K562 (cell line): Measurements from ENCODE around the gene CTPS2. TPM values are rescaled to one million over a fixed set of nuclear protein-coding genes. Genes with fewer than 3 reads are reported as not detected.

Experiments
- ATAC-seq: fragments of 200-7000 bp; cut with Tn5 transposase; 3 replicates; pipeline ENCODE4 v1.9.1; 2020; ENCODE audit warnings: moderate library complexity
- BruUV-seq: library from RNA; stranded (reverse); fragments of 400-500 nt; replicated peaks from 2 replicates; lab custom pipeline; 2021; lab: Mats Ljungman, UMichigan
- CTCF ChIA-PET: fragments of 300-600 bp; formaldehyde crosslinking; extraction: SDS; loops from one replicate; lab custom pipeline; 2021; ENCODE audit warnings: low intra/inter-chr PET ratio; lab: Yijun Ruan, JAX
- POLR2A ChIA-PET: fragments of 300-600, 350-650 bp; sonication (Branson Sonifier 250); formaldehyde crosslinking; extraction: SDS; loops from one replicate; lab custom pipeline; 2021; ENCODE audit warnings: antibody characterized with exemption, inconsistent platforms; lab: Yijun Ruan, JAX
- DNase-seq, 4 experiments: peaks; one replicate each; pipeline versions ENCODE4 v3.0.0 to v3.0.0-alpha.2; 2011 to 2018; ENCODE audit warnings: low spot score in 3 of 4, mixed read lengths in 3 of 4; ENCODE audit errors: extremely low read depth in 1 of 4
- FAIRE-seq: peaks from 2 replicates; lab custom pipeline; 2011; peaks lifted over from hg19 to GRCh38; lab: Jason Lieb, UNC
- H2AFZ ChIP-seq: 2 replicates; pipeline ENCODE4 v1.6.0; 2011; ENCODE audit warnings: low read depth, low read length, control low read depth, inconsistent platforms
- H3K27ac ChIP-seq: fragments of 200-600 bp; 3 replicates; pipeline ENCODE4 v1.8.0; 2011; ENCODE audit warnings: low read depth, mild to moderate bottlenecking, control low read depth, inconsistent platforms, low read length, moderate library complexity, mixed read lengths; ENCODE audit errors: extremely low read depth
- H3K27me3 ChIP-seq, 2 experiments: fragments of 300-600 bp in 1 of 2; 2 replicates in 1 of 2; 3 replicates in 1 of 2; pipeline versions ENCODE4 v1.6.0 to v1.8.0; 2011; ENCODE audit warnings: inconsistent platforms in 2 of 2, low read length in 2 of 2, mild to moderate bottlenecking in 1 of 2, mixed read lengths in 1 of 2, moderate library complexity in 1 of 2; ENCODE audit not compliant: control insufficient read depth in 2 of 2, insufficient read depth in 2 of 2
- H3K36me3 ChIP-seq: fragments of 300-600 bp; 3 replicates; pipeline ENCODE4 v1.8.0; 2011; ENCODE audit warnings: mild to moderate bottlenecking, low read length, inconsistent platforms; ENCODE audit not compliant: control insufficient read depth, insufficient read depth
- H3K4me1 ChIP-seq, 2 experiments: fragments of 200-600 bp in 1 of 2; replicated peaks in 1 of 2; 2 replicates in 1 of 2; 3 replicates in 1 of 2; pipeline versions ENCODE4 v1.5.1 to v1.8.0; 2011; ENCODE audit warnings: inconsistent platforms in 2 of 2, low read length in 2 of 2, mild to moderate bottlenecking in 1 of 2, mixed read lengths in 1 of 2, moderate library complexity in 1 of 2; ENCODE audit not compliant: control insufficient read depth in 2 of 2, insufficient read depth in 2 of 2
- H3K4me2 ChIP-seq: 2 replicates; pipeline ENCODE4 v1.6.1; 2011; ENCODE audit warnings: low read length, control low read depth, inconsistent platforms, mixed read lengths; ENCODE audit not compliant: insufficient read depth
- H3K4me3 ChIP-seq: fragments of 200-600 bp; sonication (generic), shearing (Covaris generic); 2 replicates; pipeline ENCODE4 v1.5.1; 2016; ENCODE audit warnings: control low read depth, inconsistent platforms
- H3K79me2 ChIP-seq: fragments of 200-600 bp; 3 replicates; pipeline ENCODE4 v1.8.0; 2011; ENCODE audit warnings: low read length, inconsistent platforms; ENCODE audit not compliant: control insufficient read depth, insufficient read depth
- H3K9ac ChIP-seq, 2 experiments: 2 replicates each; pipeline versions ENCODE4 v1.6.0 to v1.6.1; 2011; ENCODE audit warnings: low read depth in 2 of 2, low read length in 2 of 2, control low read depth in 1 of 2, inconsistent platforms in 1 of 2, mild to moderate bottlenecking in 1 of 2, mixed read lengths in 1 of 2; ENCODE audit not compliant: insufficient read depth in 1 of 2
- H3K9me1 ChIP-seq: one replicate; pipeline ENCODE4 v1.6.0; 2011; ENCODE audit warnings: inconsistent platforms, mild to moderate bottlenecking, low read length, moderate library complexity; ENCODE audit not compliant: control insufficient read depth, insufficient read depth
- H3K9me3 ChIP-seq: replicated peaks from 2 replicates; pipeline ENCODE4 v1.5.1; 2011; ENCODE audit warnings: low read depth, low read length, inconsistent platforms; ENCODE audit not compliant: control insufficient read depth, insufficient read depth
- H4K20me1 ChIP-seq: replicated peaks from 2 replicates; pipeline ENCODE4 v1.6.1; 2011; ENCODE audit warnings: low read length, inconsistent platforms, mixed read lengths; ENCODE audit not compliant: control insufficient read depth, insufficient read depth
- ARNT ChIP-seq, 2 experiments: fragments of 450-650 bp; IDR thresholded peaks; 2 replicates each; pipeline ENCODE4 v1.6.1; 2016; ENCODE audit warnings: mild to moderate bottlenecking in 1 of 2
- CHCHD3 ChIP-seq: fragments of 250-450 bp; sonication (Bioruptor Pico); IDR thresholded peaks from 2 replicates; pipeline ENCODE4 v2.1.2; 2022; ENCODE audit warnings: mild to moderate bottlenecking
- COPS2 ChIP-seq: fragments of 450-650 bp; conservative IDR thresholded peaks from 2 replicates; pipeline ENCODE4 v1.6.1; 2016; ENCODE audit warnings: mild to moderate bottlenecking, moderate library complexity
- ELF2 ChIP-seq: fragments of 250-450 bp; sonication (Bioruptor Pico); IDR thresholded peaks from 2 replicates; pipeline ENCODE4 v1.5.0; 2021; ENCODE audit warnings: mild to moderate bottlenecking
- ELF4 ChIP-seq: fragments of 450-650 bp; formaldehyde crosslinking; IDR thresholded peaks from 2 replicates; pipeline ENCODE4 v1.4.0; 2022; ENCODE audit warnings: missing genetic modification characterization
- KHSRP ChIP-seq: fragments of 450-650 bp; IDR thresholded peaks from 2 replicates; pipeline ENCODE4 v1.6.1; 2017
- NFIX ChIP-seq: fragments of 250-450 bp; sonication (Bioruptor Pico); IDR thresholded peaks from 2 replicates; pipeline ENCODE4 v1.4.0; 2020; ENCODE audit warnings: low read depth, mild to moderate bottlenecking, moderate library complexity
- POLR2H ChIP-seq: IDR thresholded peaks from 2 replicates; pipeline ENCODE4 v1.6.1; 2016; ENCODE audit warnings: missing genetic modification characterization, low read depth, mild to moderate bottlenecking, control low read depth, missing compliant biosample characterization, moderate library complexity
- PYGO2 ChIP-seq: fragments of 450-650 bp; IDR thresholded peaks from 2 replicates; pipeline ENCODE4 v1.6.1; 2016; ENCODE audit warnings: mild to moderate bottlenecking, missing genetic modification characterization, moderate library complexity, missing compliant biosample characterization
- ZNF354B ChIP-seq: fragments of 250-450 bp; sonication (Bioruptor Pico); IDR thresholded peaks from 2 replicates; pipeline ENCODE4 v1.4.0; 2020
- WGBS: fragments of 100-300 bp; shearing (Covaris generic); methylation state at CpG from one replicate; pipeline ENCODE4 v1.1.6; 2016; ENCODE audit warnings: low coverage, mixed read lengths; ENCODE audit not compliant: insufficient coverage; ENCODE audit errors: missing lambda C conversion rate; 5-methylcytosine and 5-hydroxymethylcytosine counted together
- in situ Hi-C: fragments of 300-500 bp; cut with MboI; formaldehyde crosslinking; loops from 4 replicates; pipeline ENCODE4 v1.15.0; 2018; ENCODE audit warnings: inconsistent platforms, mixed read lengths
- intact Hi-C: fragments of 100-400 bp; cut with micrococcal nuclease; formaldehyde crosslinking; loops from 2 replicates; pipeline ENCODE4 v1.14.2; 2022
- polyA plus RNA-seq, 8 experiments: library from polyadenylated mRNA; depleted of rRNA in 4 of 8; stranded (reverse) in 5 of 8; unstranded in 3 of 8; fragments of >200 nt; fragmentation: Nextera tagmentation in 2 of 8; fragmentation: Illumina TruSeq in 1 of 8; extraction: Ambion mirVana in 2 of 8; extraction: Trizol in 1 of 8; gene quantifications; 2 replicates each; pipeline versions ENCODE4 v1.2.1 to v1.2.3, GENCODE V29; 2011 to 2014; ENCODE audit warnings: inconsistent platforms in 1 of 8, missing spikeins in 1 of 8
- total RNA-seq, 7 experiments: library from RNA; depleted of rRNA in 6 of 7; stranded (reverse); fragments of >200 nt in 6 of 7; fragmentation: Illumina TruSeq in 2 of 7; extraction: Trizol in 2 of 7; gene quantifications; 2 replicates each; pipeline versions ENCODE4 v1.2.1 to v1.2.3, GENCODE V29; 2011 to 2021; ENCODE audit warnings: low replicate concordance in 1 of 7
- TF ChIP-seq, protein P1 (sequence below): fragments of 450-650 bp; IDR thresholded peaks from 2 replicates; pipeline ENCODE4 v1.7.1; 2018; ENCODE audit warnings: mild to moderate bottlenecking, low read depth; ENCODE audit not compliant: partially characterized antibody
- TF ChIP-seq, protein P2 (sequence below): sonication (generic); formaldehyde crosslinking; IDR thresholded peaks from 2 replicates; pipeline ENCODE4 v1.8.0; 2022; ENCODE audit warnings: mild to moderate bottlenecking, missing genetic modification reagents
- TF ChIP-seq, protein P3 (sequence below): sonication (generic); formaldehyde crosslinking; IDR thresholded peaks from 2 replicates; pipeline ENCODE4 v1.5.0; 2020; ENCODE audit warnings: missing genetic modification reagents

Gene CTPS2
- total and polyA plus RNA-seq, 9 of the 15 experiments (the other 6 are each of a cell fraction or from before 2014, with no cell fraction given) = 5.4 to 19.5 (median 14.1) TPM

DNA sequence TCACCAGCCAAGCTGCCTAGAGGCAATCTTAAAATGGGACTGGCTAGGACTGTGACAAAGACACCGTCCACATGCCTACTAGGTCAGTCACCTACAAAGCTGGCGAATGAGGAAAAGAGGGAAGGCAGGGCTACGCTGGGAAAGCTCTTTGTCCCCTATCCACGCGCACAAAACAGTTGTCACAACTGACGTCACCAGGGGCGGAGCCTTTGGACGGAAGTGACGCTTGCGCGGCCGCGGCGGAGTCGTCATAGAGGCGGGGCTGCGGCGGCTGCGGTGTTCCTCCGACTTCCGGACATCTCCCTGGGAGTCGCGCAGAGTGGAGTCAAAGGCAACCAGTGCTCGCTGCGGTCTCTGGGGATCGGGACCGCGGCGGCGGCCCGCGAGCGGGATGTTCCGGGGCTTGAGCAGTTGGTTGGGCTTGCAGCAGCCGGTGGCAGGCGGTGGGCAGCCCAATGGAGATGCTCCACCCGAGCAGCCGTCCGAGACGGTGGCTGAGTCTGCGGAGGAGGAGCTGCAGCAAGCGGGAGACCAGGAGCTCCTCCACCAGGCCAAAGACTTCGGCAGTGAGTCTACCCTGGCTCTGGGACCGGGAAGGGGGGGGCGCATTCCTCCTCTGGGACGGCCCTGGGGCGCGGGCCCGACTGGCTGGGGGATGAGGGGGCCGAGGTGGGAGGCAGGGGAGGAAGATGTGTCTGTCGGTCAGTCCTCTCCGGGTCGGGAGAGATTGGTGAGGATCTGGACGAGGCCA lies 7.0 kb upstream of the CTPS2 start, which contains the start of gene SYAP1:
Gene SYAP1 (plus strand): TSS at position 279 of the 751 bp plus-strand sequence. CDS start 113 bp downstream, at position 392.
- ChIA-PET CTCF (no interaction called here), POLR2A (interaction anchor here (0.5 to 2.9 kb wide), 12 partner anchors 8 to 1028 kb away, joined by 3 to 18 read pairs (median 3); no protein-coding TSS in a partner anchor)
- ATAC-seq (peak; percentile 93), DNase-seq (peak; percentile 78 to 96 (median 82)), FAIRE-seq (peak; percentile 97)
- Histone ChIP-seq H3K4me2 (peak within 1 kb of the TSS; percentile 95), H2AFZ (peak within 1 kb of the TSS; percentile 97), H3K4me1 (peaks cover 7 to 11% of the 10 kb centered on the region in 2 experiments; a peak in 3 of 5 replicates), H3K79me2 (peaks cover 51% of the 10 kb centered on the region), H3K36me3 (peaks cover 11% of the 10 kb centered on the region; the same call in 2 of the 3 replicates), H3K9me1 (no peaks in the 10 kb centered on the region), H3K27me3 (no peaks in the 10 kb centered on the region), H4K20me1 (no peaks in the 10 kb centered on the region; the same call in 1 of the 2 replicates), H3K27ac (peak within 1 kb of the TSS; percentile 100), H3K9me3 (no peaks in the 10 kb centered on the region), H3K4me3 (peak within 1 kb of the TSS; percentile 82), H3K9ac (peak within 1 kb of the TSS; percentile 98)
- BruUV-seq = no TSS peak
- in situ Hi-C loops = no loop called here
- intact Hi-C loops = loop anchor here (2.0 kb wide), 2 partner anchors 51 to 67 kb away; partner anchors contain the start of gene TXLNG
- under 1% methylated on average over 38 of the region's 54 CpGs for WGBS
- 0 out of 2 replicates have a peak, but pooled peaks have one; percentile 24 for TF ChIP-seq CHCHD3
- peak; percentile 39; the same call in 1 of the 2 replicates for TF ChIP-seq ELF2 (CRISPR knock-in tag)
- TF ChIP-seq ELF4 (CRISPR knock-in tag) = 0 out of 2 replicates have a peak, but pooled peaks have one; percentile 22
- TF ChIP-seq, protein P1, sequence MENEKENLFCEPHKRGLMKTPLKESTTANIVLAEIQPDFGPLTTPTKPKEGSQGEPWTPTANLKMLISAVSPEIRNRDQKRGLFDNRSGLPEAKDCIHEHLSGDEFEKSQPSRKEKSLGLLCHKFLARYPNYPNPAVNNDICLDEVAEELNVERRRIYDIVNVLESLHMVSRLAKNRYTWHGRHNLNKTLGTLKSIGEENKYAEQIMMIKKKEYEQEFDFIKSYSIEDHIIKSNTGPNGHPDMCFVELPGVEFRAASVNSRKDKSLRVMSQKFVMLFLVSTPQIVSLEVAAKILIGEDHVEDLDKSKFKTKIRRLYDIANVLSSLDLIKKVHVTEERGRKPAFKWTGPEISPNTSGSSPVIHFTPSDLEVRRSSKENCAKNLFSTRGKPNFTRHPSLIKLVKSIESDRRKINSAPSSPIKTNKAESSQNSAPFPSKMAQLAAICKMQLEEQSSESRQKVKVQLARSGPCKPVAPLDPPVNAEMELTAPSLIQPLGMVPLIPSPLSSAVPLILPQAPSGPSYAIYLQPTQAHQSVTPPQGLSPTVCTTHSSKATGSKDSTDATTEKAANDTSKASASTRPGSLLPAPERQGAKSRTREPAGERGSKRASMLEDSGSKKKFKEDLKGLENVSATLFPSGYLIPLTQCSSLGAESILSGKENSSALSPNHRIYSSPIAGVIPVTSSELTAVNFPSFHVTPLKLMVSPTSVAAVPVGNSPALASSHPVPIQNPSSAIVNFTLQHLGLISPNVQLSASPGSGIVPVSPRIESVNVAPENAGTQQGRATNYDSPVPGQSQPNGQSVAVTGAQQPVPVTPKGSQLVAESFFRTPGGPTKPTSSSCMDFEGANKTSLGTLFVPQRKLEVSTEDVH = peak; percentile 73
- peak; percentile 82 for TF ChIP-seq KHSRP
- no peak for TF ChIP-seq PYGO2 (tag)
- TF ChIP-seq NFIX = no peak
- TF ChIP-seq ZNF354B (CRISPR knock-in tag) = no peak
- TF ChIP-seq, protein P2, sequence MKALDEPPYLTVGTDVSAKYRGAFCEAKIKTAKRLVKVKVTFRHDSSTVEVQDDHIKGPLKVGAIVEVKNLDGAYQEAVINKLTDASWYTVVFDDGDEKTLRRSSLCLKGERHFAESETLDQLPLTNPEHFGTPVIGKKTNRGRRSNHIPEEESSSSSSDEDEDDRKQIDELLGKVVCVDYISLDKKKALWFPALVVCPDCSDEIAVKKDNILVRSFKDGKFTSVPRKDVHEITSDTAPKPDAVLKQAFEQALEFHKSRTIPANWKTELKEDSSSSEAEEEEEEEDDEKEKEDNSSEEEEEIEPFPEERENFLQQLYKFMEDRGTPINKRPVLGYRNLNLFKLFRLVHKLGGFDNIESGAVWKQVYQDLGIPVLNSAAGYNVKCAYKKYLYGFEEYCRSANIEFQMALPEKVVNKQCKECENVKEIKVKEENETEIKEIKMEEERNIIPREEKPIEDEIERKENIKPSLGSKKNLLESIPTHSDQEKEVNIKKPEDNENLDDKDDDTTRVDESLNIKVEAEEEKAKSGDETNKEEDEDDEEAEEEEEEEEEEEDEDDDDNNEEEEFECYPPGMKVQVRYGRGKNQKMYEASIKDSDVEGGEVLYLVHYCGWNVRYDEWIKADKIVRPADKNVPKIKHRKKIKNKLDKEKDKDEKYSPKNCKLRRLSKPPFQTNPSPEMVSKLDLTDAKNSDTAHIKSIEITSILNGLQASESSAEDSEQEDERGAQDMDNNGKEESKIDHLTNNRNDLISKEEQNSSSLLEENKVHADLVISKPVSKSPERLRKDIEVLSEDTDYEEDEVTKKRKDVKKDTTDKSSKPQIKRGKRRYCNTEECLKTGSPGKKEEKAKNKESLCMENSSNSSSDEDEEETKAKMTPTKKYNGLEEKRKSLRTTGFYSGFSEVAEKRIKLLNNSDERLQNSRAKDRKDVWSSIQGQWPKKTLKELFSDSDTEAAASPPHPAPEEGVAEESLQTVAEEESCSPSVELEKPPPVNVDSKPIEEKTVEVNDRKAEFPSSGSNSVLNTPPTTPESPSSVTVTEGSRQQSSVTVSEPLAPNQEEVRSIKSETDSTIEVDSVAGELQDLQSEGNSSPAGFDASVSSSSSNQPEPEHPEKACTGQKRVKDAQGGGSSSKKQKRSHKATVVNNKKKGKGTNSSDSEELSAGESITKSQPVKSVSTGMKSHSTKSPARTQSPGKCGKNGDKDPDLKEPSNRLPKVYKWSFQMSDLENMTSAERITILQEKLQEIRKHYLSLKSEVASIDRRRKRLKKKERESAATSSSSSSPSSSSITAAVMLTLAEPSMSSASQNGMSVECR (CRISPR knock-in tag) = no peak
- no peak for TF ChIP-seq COPS2
- TF ChIP-seq ARNT (IDR thresholded peaks at IDR 0.05) = 0 out of 4 replicates have a peak, but pooled peaks of 1 of the 2 experiments have one; percentile 42
- TF ChIP-seq POLR2H = peak; percentile 82; the same call in 1 of the 2 replicates
- TF ChIP-seq, protein P3, sequence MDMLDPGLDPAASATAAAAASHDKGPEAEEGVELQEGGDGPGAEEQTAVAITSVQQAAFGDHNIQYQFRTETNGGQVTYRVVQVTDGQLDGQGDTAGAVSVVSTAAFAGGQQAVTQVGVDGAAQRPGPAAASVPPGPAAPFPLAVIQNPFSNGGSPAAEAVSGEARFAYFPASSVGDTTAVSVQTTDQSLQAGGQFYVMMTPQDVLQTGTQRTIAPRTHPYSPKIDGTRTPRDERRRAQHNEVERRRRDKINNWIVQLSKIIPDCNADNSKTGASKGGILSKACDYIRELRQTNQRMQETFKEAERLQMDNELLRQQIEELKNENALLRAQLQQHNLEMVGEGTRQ (CRISPR knock-in tag) = no peak
